Measurements from ENCODE around the gene ROBO2. TPM values are rescaled to one million over a fixed set of nuclear protein-coding genes. Genes with fewer than 3 reads are reported as not detected.

ROBO2 gene
- total RNA-seq, 1 experiment from 2014 or later = not detected

DNA sequence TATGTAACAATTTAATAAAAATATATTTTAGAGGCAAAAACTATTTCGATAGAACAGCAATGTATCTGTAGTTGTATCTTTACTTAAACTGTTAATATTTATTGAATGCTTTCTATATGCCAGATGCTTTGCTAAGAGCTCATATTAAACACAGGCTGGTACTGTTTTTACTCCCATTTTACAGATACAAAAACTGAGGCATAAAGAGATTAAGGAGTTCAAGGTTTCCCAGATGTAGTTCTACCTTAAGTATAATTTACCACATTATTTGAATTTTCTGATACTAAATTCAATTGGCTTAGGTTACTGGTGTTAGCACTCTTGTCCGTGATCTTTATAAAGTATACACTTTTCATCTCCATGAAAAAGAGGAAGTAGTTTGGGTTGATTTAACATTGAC lies 149.8 kb downstream of the ROBO2 start:
- no peak overlapping the region for H3K4me3 ChIP-seq (replicated peaks in 1 of 2; ENCODE audit: low read depth in 1 of 2, low read length in 2 of 2)
- no peaks in the 10 kb centered on the region for H4K20me1 ChIP-seq (ENCODE audit: insufficient read depth)
- POLR2A ChIA-PET = no interaction called here

GRCh38 chr3:77190374-77190773 lies 150.5 kb downstream of the ROBO2 start:
- Histone ChIP-seq H4K20me1 (ENCODE audit: insufficient read depth) (no peaks in the 10 kb centered on the region), H3K36me3 (ENCODE audit: control insufficient read depth in 1 of 2, insufficient read depth in 2 of 2, low read length in 2 of 2) (no peaks in the 10 kb centered on the region), H2AFZ (ENCODE audit: low read depth, low read length, poor library complexity, severe bottlenecking) (no peak overlapping the region), H3K9ac (ENCODE audit: low read length) (no peak overlapping the region), H3K9me2 (ENCODE audit: insufficient read depth) (no peaks in the 10 kb centered on the region), H3K4me1 (ENCODE audit: control insufficient read depth in 1 of 2, insufficient read depth in 2 of 2, low read length in 2 of 2) (no peaks in the 10 kb centered on the region), H3K4me2 (ENCODE audit: low read length) (no peak overlapping the region), H3K27ac (ENCODE audit: low read depth, low read length) (no peak overlapping the region), H3K9me3 (ENCODE audit: control insufficient read depth in 1 of 2, insufficient read depth in 1 of 2, low read depth in 1 of 2, low read length in 2 of 2) (peaks cover 0 to 27% of the 10 kb centered on the region in 2 experiments; a peak in 2 of 4 replicates), H3K79me2 (ENCODE audit: insufficient read depth, low read length) (no peaks in the 10 kb centered on the region), H3K4me3 (replicated peaks in 1 of 2; ENCODE audit: low read depth in 1 of 2, low read length in 2 of 2) (no peak overlapping the region), H3K27me3 (ENCODE audit: insufficient read depth, low read length) (no peaks in the 10 kb centered on the region)
- intact Hi-C loops (cut with micrococcal nuclease) = no loop called here
- BruUV-seq (replicated peaks) = no TSS peak
- no peak for TF ChIP-seq MAX (IDR thresholded peaks at IDR 0.05)
- ChIA-PET CTCF (no interaction called here), RAD21 (ENCODE audit: low non-redundant PET in 1 of 2, low total read pairs in 2 of 2, uncharacterized antibody in 2 of 2, unreplicated experiment in 2 of 2) (no interaction called here), POLR2A (no interaction called here)
- DNase-seq (ENCODE audit: low read depth, low spot score) (no peak), ATAC-seq (no peak)

More for the DNA sequence above, 149.8 kb downstream of the ROBO2 start:
- H3K9ac ChIP-seq (ENCODE audit: low read length) = no peak overlapping the region
- ChIA-PET RAD21 (ENCODE audit: low non-redundant PET in 1 of 2, low total read pairs in 2 of 2, uncharacterized antibody in 2 of 2, unreplicated experiment in 2 of 2) (no interaction called here), CTCF (no interaction called here)
- H3K9me2 ChIP-seq (ENCODE audit: insufficient read depth) = no peaks in the 10 kb centered on the region
- no peaks in the 10 kb centered on the region for H3K4me1 ChIP-seq (ENCODE audit: control insufficient read depth in 1 of 2, insufficient read depth in 2 of 2, low read length in 2 of 2)
- TF ChIP-seq TCF7L2 (IDR thresholded peaks at IDR 0.05; ENCODE audit: borderline replicate concordance, extremely low read depth, insufficient read depth, insufficient read length) (no peak), SIN3A (IDR thresholded peaks at IDR 0.05; ENCODE audit: low read depth) (no peak), ZNF274 (IDR thresholded peaks at IDR 0.05; ENCODE audit: low read depth, low read length) (no peak)
- no peaks in the 10 kb centered on the region for H3K79me2 ChIP-seq (ENCODE audit: insufficient read depth, low read length)
- no peak overlapping the region for H3K4me2 ChIP-seq (ENCODE audit: low read length)
- ATAC-seq (no peak), DNase-seq (ENCODE audit: low read depth, low spot score) (no peak)
- no peaks in the 10 kb centered on the region for H3K27me3 ChIP-seq (ENCODE audit: insufficient read depth, low read length)
- no peaks in the 10 kb centered on the region for H3K36me3 ChIP-seq (ENCODE audit: control insufficient read depth in 1 of 2, insufficient read depth in 2 of 2, low read length in 2 of 2)
- no peak overlapping the region for H3K27ac ChIP-seq (ENCODE audit: low read depth, low read length)
- peaks cover 0 to 30% of the 10 kb centered on the region in 2 experiments; a peak in 3 of 4 replicates for H3K9me3 ChIP-seq (ENCODE audit: control insufficient read depth in 1 of 2, insufficient read depth in 1 of 2, low read depth in 1 of 2, low read length in 2 of 2)
- intact Hi-C loops (cut with micrococcal nuclease) = no loop called here
- no TSS peak for BruUV-seq (replicated peaks)
- H2AFZ ChIP-seq (ENCODE audit: low read depth, low read length, poor library complexity, severe bottlenecking) = no peak overlapping the region

Data from HCT116 (cell line).